TTC549 (cell line): ENCODE results near the gene CCDC183.
"Not testable (repeated sequence)": the region's sequence is repeated elsewhere in the genome, so short reads cannot be mapped to it uniquely, and the experiment has no call there.

Source experiments
- FAIRE-seq: peaks from 2 replicates; lab custom pipeline; 2012; peaks lifted over from hg19 to GRCh38; lab: Jason Lieb, UNC

Gene CCDC183

GRCh38 chr9:136825295-136826187 is 29.4 kb downstream of the CCDC183 start:
- no peak for FAIRE-seq

- no peak for FAIRE-seq
These were observed 30.0 kb downstream of the CCDC183 start for GRCh38 chr9:136826188-136826541.

GRCh38 chr9:136826703-136827582 is 30.8 kb downstream of the CCDC183 start:
- no peak for FAIRE-seq

GRCh38 chr9:136827794-136828473 is 31.8 kb downstream of the CCDC183 start:
- FAIRE-seq = no peak

GRCh38 chr9:136828474-136829140 is 32.5 kb downstream of the CCDC183 start:
- no peak for FAIRE-seq

GRCh38 chr9:136829412-136829811 is 33.3 kb downstream of the CCDC183 start:
- no peak for FAIRE-seq

GRCh38 chr9:136829981-136830885 is 34.1 kb downstream of the CCDC183 start:
- FAIRE-seq = no peak

GRCh38 chr9:136831002-136831719 is 35.0 kb downstream of the CCDC183 start:
- FAIRE-seq = no peak

GRCh38 chr9:136831720-136832104 is 35.6 kb downstream of the CCDC183 start:
- no peak for FAIRE-seq

- FAIRE-seq = no peak
These were observed 36.4 kb downstream of the CCDC183 start for GRCh38 chr9:136832581-136832980.

GRCh38 chr9:136833381-136834048 is 37.4 kb downstream of the CCDC183 start:
- not testable (repeated sequence) for FAIRE-seq

GRCh38 chr9:136835162-136835931 is 39.2 kb downstream of the CCDC183 start:
- FAIRE-seq = no peak

GRCh38 chr9:136835932-136836904 is 40.1 kb downstream of the CCDC183 start:
- FAIRE-seq = no peak

GRCh38 chr9:136837146-136837855 is 41.2 kb downstream of the CCDC183 start:
- FAIRE-seq = no peak

- FAIRE-seq = not testable (repeated sequence)
These were observed 41.7 kb downstream of the CCDC183 start for GRCh38 chr9:136837856-136838277.

- no peak for FAIRE-seq
These were observed 42.4 kb downstream of the CCDC183 start for GRCh38 chr9:136838314-136839228.
